ENCODE data around the gene PLA2G2C. TPM values are rescaled to one million over a fixed set of nuclear protein-coding genes. Genes with fewer than 3 reads are reported as not detected.
"Not testable (repeated sequence)": the region's sequence is repeated elsewhere in the genome, so short reads cannot be mapped to it uniquely, and the experiment has no call there.

The PLA2G2C gene
- total RNA-seq, 2 experiments from 2014 or later = 0.94 to 0.95 TPM

DNA sequence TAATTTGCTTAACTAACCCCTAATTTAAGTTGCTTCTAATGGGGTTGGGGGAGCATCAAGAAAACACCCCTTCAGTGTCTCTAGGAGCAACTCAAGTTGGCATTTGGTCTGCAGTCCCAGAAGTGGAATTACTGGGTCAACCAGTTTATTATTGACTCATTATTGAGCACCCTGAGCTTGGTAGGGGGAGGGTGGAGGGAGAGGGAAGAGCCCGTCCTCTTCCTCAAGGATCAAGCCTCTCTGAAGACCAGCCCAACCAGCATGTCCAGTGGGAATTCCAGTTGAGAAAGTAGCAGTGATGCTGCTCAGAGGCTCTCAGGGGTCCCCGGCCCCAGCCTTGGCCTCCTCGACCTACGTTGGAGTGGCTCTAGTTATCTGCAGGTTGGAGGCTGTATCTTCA lies 49.3 kb downstream of the PLA2G2C start:
- Mint-ChIP-seq H3K4me1 (ENCODE audit: low read depth) (no peaks in the 10 kb centered on the region), H3K27me3 (ENCODE audit: low read depth) (peaks cover 11% of the 10 kb centered on the region), H3K9me3 (no peaks in the 10 kb centered on the region), H3K27ac (no peak overlapping the region), H3K36me3 (ENCODE audit: low read depth) (no peaks in the 10 kb centered on the region), H3K4me3 (no peak overlapping the region)
- CTCF ChIA-PET = no interaction called here
- intact Hi-C loops (cut with micrococcal nuclease) = no loop called here
- DNase-seq = no peak

GRCh38 chr1:20136249-20136648 lies 50.1 kb downstream of the PLA2G2C start:
- Mint-ChIP-seq H3K27ac (no peak overlapping the region), H3K4me3 (no peak overlapping the region), H3K9me3 (no peaks in the 10 kb centered on the region), H3K27me3 (ENCODE audit: low read depth) (peaks cover 15% of the 10 kb centered on the region), H3K36me3 (ENCODE audit: low read depth) (no peaks in the 10 kb centered on the region), H3K4me1 (ENCODE audit: low read depth) (no peaks in the 10 kb centered on the region)
- intact Hi-C loops (cut with micrococcal nuclease) = no loop called here
- DNase-seq = no peak
- CTCF ChIA-PET = interaction anchor here (0.8 kb wide), 1 partner anchor 17 kb away, joined by 3 read pairs; no protein-coding TSS in a partner anchor

GRCh38 chr1:20134995-20135394 lies 51.3 kb downstream of the PLA2G2C start:
- Mint-ChIP-seq H3K27me3 (ENCODE audit: low read depth) (peaks cover 15% of the 10 kb centered on the region), H3K27ac (no peak overlapping the region), H3K4me1 (ENCODE audit: low read depth) (no peaks in the 10 kb centered on the region), H3K36me3 (ENCODE audit: low read depth) (no peaks in the 10 kb centered on the region), H3K4me3 (no peak overlapping the region), H3K9me3 (no peaks in the 10 kb centered on the region)
- DNase-seq = no peak
- CTCF ChIA-PET = no interaction called here
- intact Hi-C loops (cut with micrococcal nuclease) = no loop called here

GRCh38 chr1:20130518-20130917 lies 55.8 kb downstream of the PLA2G2C start:
- H3K27ac Mint-ChIP-seq; CTCF ChIA-PET; intact Hi-C loops (cut with micrococcal nuclease); H3K36me3 Mint-ChIP-seq (ENCODE audit: low read depth); H3K9me3 Mint-ChIP-seq; DNase-seq; H3K4me1 Mint-ChIP-seq (ENCODE audit: low read depth); H3K4me3 Mint-ChIP-seq: not testable (repeated sequence)
- peaks cover 12% of the 10 kb centered on the region for H3K27me3 Mint-ChIP-seq (ENCODE audit: low read depth)

GRCh38 chr1:20126806-20127440 lies 59.4 kb downstream of the PLA2G2C start:
- Mint-ChIP-seq H3K36me3 (ENCODE audit: low read depth) (no peaks in the 10 kb centered on the region), H3K27me3 (ENCODE audit: low read depth) (peaks cover 2% of the 10 kb centered on the region), H3K9me3 (peaks cover 1% of the 10 kb centered on the region), H3K4me1 (ENCODE audit: low read depth) (no peaks in the 10 kb centered on the region), H3K4me3 (no peak overlapping the region), H3K27ac (no peak overlapping the region)
- DNase-seq = no peak
- intact Hi-C loops (cut with micrococcal nuclease) = no loop called here
- CTCF ChIA-PET = interaction anchor here (0.9 kb wide), 1 partner anchor 27 kb away, joined by 3 read pairs; no protein-coding TSS in a partner anchor

DNA sequence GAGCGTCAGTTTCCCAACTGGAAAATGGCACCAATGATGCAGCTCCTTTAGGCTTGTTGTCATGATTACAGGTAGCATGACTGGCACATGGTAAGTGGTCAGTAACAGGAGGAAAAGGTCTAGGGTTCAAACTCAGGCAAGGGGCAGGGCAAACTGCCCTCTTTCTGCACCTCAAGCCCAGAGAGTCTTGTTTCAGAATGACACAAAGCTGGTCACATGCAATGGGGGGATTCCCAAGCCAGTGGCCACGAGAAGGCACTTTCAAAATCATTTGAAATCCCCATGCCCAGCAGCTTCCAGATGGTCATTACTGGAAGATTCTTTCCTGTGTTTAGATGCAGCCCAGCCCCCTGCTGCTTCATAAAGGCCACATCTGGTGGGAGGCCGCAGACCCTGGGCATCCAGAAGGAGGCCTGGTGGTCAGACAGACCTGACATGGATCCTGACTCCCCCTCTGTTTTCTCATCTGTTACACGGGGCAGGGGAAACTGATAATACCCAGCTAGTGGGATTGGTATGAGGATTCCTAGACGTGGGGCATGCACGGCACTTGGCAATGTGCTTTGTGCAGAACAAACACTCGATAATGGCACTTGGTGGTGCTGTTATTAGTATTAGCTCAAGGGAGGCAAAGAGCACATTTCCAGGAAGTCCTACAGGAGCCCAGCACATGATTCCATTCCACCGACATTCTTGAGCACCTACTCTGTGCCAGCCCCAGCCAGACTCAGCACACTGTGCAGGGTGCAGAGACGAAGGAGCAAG lies 60.1 kb downstream of the PLA2G2C start:
- DNase-seq = no peak
- CTCF ChIA-PET = interaction anchor here (0.7 to 0.9 kb wide), 3 partner anchors 26 to 86 kb away, joined by 3 read pairs; no protein-coding TSS in a partner anchor
- no peak overlapping the region for H3K4me3 Mint-ChIP-seq
- H3K27ac Mint-ChIP-seq = no peak overlapping the region
- peaks cover under 1% of the 10 kb centered on the region for H3K27me3 Mint-ChIP-seq (ENCODE audit: low read depth)
- H3K9me3 Mint-ChIP-seq = peaks cover 1% of the 10 kb centered on the region
- H3K36me3 Mint-ChIP-seq (ENCODE audit: low read depth) = no peaks in the 10 kb centered on the region
- no peaks in the 10 kb centered on the region for H3K4me1 Mint-ChIP-seq (ENCODE audit: low read depth)
- intact Hi-C loops (cut with micrococcal nuclease) = no loop called here

- no peak for DNase-seq
- H3K4me1 Mint-ChIP-seq (ENCODE audit: low read depth) = no peaks in the 10 kb centered on the region
- no peaks in the 10 kb centered on the region for H3K36me3 Mint-ChIP-seq (ENCODE audit: low read depth)
- no peaks in the 10 kb centered on the region for H3K27me3 Mint-ChIP-seq (ENCODE audit: low read depth)
- intact Hi-C loops (cut with micrococcal nuclease) = no loop called here
- CTCF ChIA-PET = interaction anchor here (0.8 kb wide), 1 partner anchor 87 kb away, joined by 3 read pairs; no protein-coding TSS in a partner anchor
- H3K9me3 Mint-ChIP-seq = peaks cover 1% of the 10 kb centered on the region
- no peak overlapping the region for H3K27ac Mint-ChIP-seq
- H3K4me3 Mint-ChIP-seq = no peak overlapping the region
Observed at GRCh38 chr1:20125100-20125499, 61.2 kb downstream of the PLA2G2C start.

- H3K4me1 Mint-ChIP-seq (ENCODE audit: low read depth) = no peaks in the 10 kb centered on the region
- no peak overlapping the region for H3K4me3 Mint-ChIP-seq
- no peak for DNase-seq
- H3K36me3 Mint-ChIP-seq (ENCODE audit: low read depth) = no peaks in the 10 kb centered on the region
- H3K27me3 Mint-ChIP-seq (ENCODE audit: low read depth) = no peaks in the 10 kb centered on the region
- no peak overlapping the region for H3K27ac Mint-ChIP-seq
- intact Hi-C loops (cut with micrococcal nuclease) = no loop called here
- H3K9me3 Mint-ChIP-seq = peaks cover 1% of the 10 kb centered on the region
- CTCF ChIA-PET = no interaction called here
Observed at GRCh38 chr1:20124456-20125057, 61.8 kb downstream of the PLA2G2C start.

DNA sequence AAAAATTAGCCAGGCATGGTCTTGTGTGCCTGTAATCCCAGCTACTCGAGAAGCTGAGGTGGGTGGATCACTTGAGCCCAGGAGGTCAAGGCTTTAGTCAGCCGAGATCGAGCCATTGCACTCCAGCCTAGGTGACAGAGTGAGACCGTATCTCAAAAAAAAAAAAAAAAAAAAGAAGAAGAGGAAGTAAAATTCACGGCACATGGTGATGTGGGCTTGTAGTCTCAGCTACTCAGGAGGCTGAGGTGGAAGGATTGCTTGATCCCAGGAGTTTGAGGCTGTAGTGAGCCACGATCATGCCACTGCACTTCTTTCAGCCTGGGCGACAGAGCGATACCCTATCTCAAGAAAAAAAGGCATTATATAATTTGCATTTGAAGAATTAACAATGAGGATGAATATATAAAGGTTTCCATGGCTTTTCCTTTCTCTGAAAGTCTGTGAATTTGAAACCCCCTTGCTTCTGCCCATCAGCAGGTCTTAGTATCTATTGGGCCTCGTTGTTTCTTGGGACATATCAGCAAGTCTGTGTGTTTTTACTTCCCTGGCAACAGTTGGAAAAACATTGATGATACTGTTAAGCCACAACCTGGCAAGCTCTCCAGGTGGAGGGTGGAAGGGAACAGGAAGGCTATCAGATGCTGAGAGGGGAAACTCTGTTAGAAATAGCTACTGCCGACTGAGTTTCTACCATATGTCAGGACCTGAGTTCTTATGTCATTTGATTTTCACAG lies 62.4 kb downstream of the PLA2G2C start:
- no peak overlapping the region for H3K27ac Mint-ChIP-seq
- CTCF ChIA-PET = interaction anchor here (0.7 kb wide), 1 partner anchor 675 kb away, joined by 3 read pairs; no protein-coding TSS in a partner anchor

DNA sequence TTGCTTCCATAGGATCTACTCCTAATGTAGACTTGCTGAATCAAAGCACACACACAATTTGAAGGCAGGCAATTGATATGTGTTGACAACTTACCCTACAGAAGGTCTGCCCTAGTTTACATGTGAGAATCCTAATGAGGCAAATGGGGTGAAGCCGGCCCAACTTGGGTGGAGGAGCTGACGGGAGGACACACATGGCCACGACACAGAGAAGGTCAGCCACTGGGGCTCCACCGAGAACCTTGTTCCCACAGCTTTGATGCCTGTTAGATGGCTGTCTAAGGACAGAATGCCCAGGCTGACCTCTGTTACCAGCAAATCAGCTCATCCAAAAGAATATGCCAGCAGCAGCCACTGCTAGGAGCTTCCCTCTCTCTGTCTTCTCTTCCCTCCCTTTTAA lies 65.5 kb downstream of the PLA2G2C start:
- no peak overlapping the region for H3K27ac Mint-ChIP-seq
- DNase-seq = no peak
- CTCF ChIA-PET = no interaction called here
- intact Hi-C loops (cut with micrococcal nuclease) = no loop called here
- peaks cover 4% of the 10 kb centered on the region for H3K27me3 Mint-ChIP-seq (ENCODE audit: low read depth)
- no peaks in the 10 kb centered on the region for H3K4me1 Mint-ChIP-seq (ENCODE audit: low read depth)
- H3K9me3 Mint-ChIP-seq = no peaks in the 10 kb centered on the region
- H3K4me3 Mint-ChIP-seq = no peak overlapping the region
- no peaks in the 10 kb centered on the region for H3K36me3 Mint-ChIP-seq (ENCODE audit: low read depth)

More for the DNA sequence above, 62.4 kb downstream of the PLA2G2C start:
- H3K27me3 Mint-ChIP-seq (ENCODE audit: low read depth) = no peaks in the 10 kb centered on the region
- intact Hi-C loops (cut with micrococcal nuclease) = no loop called here
- no peak overlapping the region for H3K4me3 Mint-ChIP-seq
- no peaks in the 10 kb centered on the region for H3K9me3 Mint-ChIP-seq
- H3K4me1 Mint-ChIP-seq (ENCODE audit: low read depth) = no peaks in the 10 kb centered on the region
- no peaks in the 10 kb centered on the region for H3K36me3 Mint-ChIP-seq (ENCODE audit: low read depth)
- DNase-seq = no peak

DNA sequence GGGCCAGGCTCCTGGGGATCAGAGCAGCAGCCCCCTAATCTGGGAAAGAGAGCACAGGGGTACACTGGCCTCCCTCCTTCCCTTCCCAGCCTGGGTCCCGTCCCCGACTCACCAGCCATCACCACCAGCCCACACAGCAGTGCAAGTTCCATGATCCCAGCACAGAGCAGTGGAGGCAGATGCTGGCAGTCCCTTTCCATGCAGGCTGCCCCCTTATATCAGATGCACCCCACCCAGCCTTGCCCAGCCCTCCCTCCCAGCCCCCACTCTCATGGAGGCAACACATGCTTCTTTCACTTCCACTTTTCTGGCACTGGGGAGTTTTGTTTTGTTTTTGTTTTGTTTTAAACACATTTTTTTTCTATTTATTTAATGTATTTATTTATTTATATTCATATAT lies 67.0 kb downstream of the PLA2G2C start, which contains the start of gene PLA2G2D:
Gene PLA2G2D (minus strand): TSS at position 190 of the 400 bp plus-strand sequence. CDS start 38 bp downstream, at position 152.
- Mint-ChIP-seq H3K27ac (no peak within 1 kb of the TSS), H3K4me1 (ENCODE audit: low read depth) (no peaks in the 10 kb centered on the region), H3K36me3 (ENCODE audit: low read depth) (no peaks in the 10 kb centered on the region), H3K9me3 (no peaks in the 10 kb centered on the region), H3K4me3 (no peak within 1 kb of the TSS), H3K27me3 (ENCODE audit: low read depth) (peaks cover 8% of the 10 kb centered on the region)
- no peak for DNase-seq
- CTCF ChIA-PET = no interaction called here
- intact Hi-C loops (cut with micrococcal nuclease) = no loop called here

- H3K4me1 Mint-ChIP-seq (ENCODE audit: low read depth) = no peaks in the 10 kb centered on the region
- H3K4me3 Mint-ChIP-seq = no peak overlapping the region
- H3K27me3 Mint-ChIP-seq (ENCODE audit: low read depth) = peaks cover 8% of the 10 kb centered on the region
- DNase-seq = no peak
- no peak overlapping the region for H3K27ac Mint-ChIP-seq
- CTCF ChIA-PET = no interaction called here
- no peaks in the 10 kb centered on the region for H3K9me3 Mint-ChIP-seq
- intact Hi-C loops (cut with micrococcal nuclease) = no loop called here
- no peaks in the 10 kb centered on the region for H3K36me3 Mint-ChIP-seq (ENCODE audit: low read depth)
Observed at GRCh38 chr1:20117236-20117635, 69.1 kb downstream of the PLA2G2C start.
